GM21786 (cell line): Measurements from ENCODE around the gene GSK3A.

Experiments used
- ATAC-seq: cut with Tn5 transposase; IDR thresholded peaks from one replicate; pipeline ENCODE4 v1.9.1; 2021; ENCODE audit not compliant: unreplicated experiment

Gene GSK3A

GRCh38 chr19:42242512-42243409 lies at the start of gene GSK3A:
Gene GSK3A (minus strand): TSS chr19:42242602. CDS start chr19:42242465, 137 bp downstream.
- peak; percentile 59 for ATAC-seq

GRCh38 chr19:42291435-42291810 lies 49.0 kb upstream of the GSK3A start:
- no peak for ATAC-seq

GRCh38 chr19:42290523-42291434 lies 48.4 kb upstream of the GSK3A start:
- ATAC-seq: no peak

- no peak for ATAC-seq
Measured at GRCh38 chr19:42290136-42290522, 47.7 kb upstream of the GSK3A start.

GRCh38 chr19:42289556-42290041 lies 47.2 kb upstream of the GSK3A start:
- no peak for ATAC-seq

GRCh38 chr19:42288881-42289555 lies 46.6 kb upstream of the GSK3A start:
- no peak for ATAC-seq

GRCh38 chr19:42288387-42288786 lies 46.0 kb upstream of the GSK3A start:
- no peak for ATAC-seq

GRCh38 chr19:42287827-42288107 lies 45.4 kb upstream of the GSK3A start:
- no peak for ATAC-seq

- no peak for ATAC-seq
Measured at GRCh38 chr19:42287017-42287826, 44.8 kb upstream of the GSK3A start.

- no peak for ATAC-seq
Measured at GRCh38 chr19:42286349-42287016, 44.1 kb upstream of the GSK3A start.

- ATAC-seq: no peak
Measured at GRCh38 chr19:42285988-42286348, 43.6 kb upstream of the GSK3A start.

- no peak for ATAC-seq
Measured at GRCh38 chr19:42285541-42285941, 43.1 kb upstream of the GSK3A start.

- no peak for ATAC-seq
Measured at GRCh38 chr19:42284591-42285341, 42.4 kb upstream of the GSK3A start.

- ATAC-seq: peak; percentile 10
Measured at GRCh38 chr19:42284066-42284501, 41.7 kb upstream of the GSK3A start.

- peak; percentile 38 for ATAC-seq
Measured at GRCh38 chr19:42283188-42284065, 41.0 kb upstream of the GSK3A start.

GRCh38 chr19:42282819-42283187 lies 40.4 kb upstream of the GSK3A start:
- no peak for ATAC-seq

GRCh38 chr19:42281827-42282762 lies 39.7 kb upstream of the GSK3A start:
- ATAC-seq: no peak
